GM21717 (cell line): ENCODE results near the gene DMAC1.

Experiments
- ATAC-seq: cut with Tn5 transposase; IDR thresholded peaks from one replicate; pipeline ENCODE4 v1.9.1; 2021; ENCODE audit warnings: mild to moderate bottlenecking, moderate library complexity; ENCODE audit not compliant: unreplicated experiment

The DMAC1 gene

GRCh38 chr9:7783635-7784063, 15.9 kb downstream of the DMAC1 start:
- no peak for ATAC-seq

GRCh38 chr9:7782400-7783120, 17.0 kb downstream of the DMAC1 start:
- ATAC-seq, result no peak

GRCh38 chr9:7780261-7780988, 19.2 kb downstream of the DMAC1 start:
- no peak for ATAC-seq

DNA sequence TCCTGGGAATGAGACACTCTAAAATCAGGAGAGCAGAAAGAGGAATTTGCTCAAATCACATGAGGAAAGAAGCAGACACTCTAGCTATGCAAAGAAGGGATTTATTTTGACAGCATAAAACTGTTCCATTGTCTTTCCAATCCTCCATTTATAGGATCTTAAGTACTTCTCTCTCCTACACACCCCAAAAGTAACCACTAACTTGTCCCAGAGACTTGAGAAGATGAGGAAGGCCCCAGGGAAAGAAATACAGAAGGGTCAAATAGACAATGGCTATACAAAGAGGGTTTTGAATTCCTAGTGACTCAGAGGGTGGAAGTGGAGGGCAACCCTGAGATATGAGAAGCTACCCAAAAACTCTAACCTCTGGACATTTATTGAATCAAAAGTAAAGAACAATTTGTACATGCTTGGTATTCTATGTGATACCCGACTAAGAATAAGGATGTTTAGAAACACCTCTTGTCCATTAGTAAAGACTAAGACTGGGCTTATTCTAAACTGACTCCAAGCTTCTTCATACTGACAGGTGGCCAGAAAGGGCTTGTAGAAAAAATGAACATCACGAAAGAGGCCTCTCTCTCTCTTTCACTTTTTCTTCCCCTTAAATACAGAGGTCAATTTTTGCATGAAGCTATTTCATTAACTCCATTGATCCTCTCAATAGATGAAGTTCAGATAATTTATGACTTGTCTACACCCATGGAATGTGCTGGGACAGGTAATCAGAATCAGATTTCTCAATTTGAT, 20.6 kb downstream of the DMAC1 start:
- no peak for ATAC-seq

GRCh38 chr9:7777771-7778170, 21.8 kb downstream of the DMAC1 start:
- no peak for ATAC-seq

- no peak for ATAC-seq
Measured at GRCh38 chr9:7770111-7770510, 29.5 kb downstream of the DMAC1 start.

- ATAC-seq, result no peak
Measured at GRCh38 chr9:7762600-7762999, 37.0 kb downstream of the DMAC1 start.

DNA sequence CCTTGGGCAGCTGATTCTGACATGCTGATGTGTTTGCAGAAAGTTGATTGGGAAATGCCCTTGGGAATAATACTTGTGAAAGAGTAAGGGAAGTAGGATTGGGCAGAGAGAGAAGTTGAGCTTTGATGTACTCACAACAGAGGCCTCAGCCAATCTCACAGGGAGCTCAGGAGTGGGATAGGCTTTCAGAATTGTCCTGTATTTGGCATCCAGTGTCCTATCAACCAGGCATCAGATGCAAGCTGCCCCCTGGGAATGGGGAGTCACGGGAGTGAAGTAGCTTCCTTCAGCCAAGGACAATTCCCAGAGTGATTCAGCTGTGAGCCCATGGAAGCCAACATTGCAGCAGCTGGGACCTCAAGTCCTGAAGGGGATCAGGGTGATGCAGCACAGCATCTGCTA, 39.6 kb downstream of the DMAC1 start:
- ATAC-seq, result no peak

DNA sequence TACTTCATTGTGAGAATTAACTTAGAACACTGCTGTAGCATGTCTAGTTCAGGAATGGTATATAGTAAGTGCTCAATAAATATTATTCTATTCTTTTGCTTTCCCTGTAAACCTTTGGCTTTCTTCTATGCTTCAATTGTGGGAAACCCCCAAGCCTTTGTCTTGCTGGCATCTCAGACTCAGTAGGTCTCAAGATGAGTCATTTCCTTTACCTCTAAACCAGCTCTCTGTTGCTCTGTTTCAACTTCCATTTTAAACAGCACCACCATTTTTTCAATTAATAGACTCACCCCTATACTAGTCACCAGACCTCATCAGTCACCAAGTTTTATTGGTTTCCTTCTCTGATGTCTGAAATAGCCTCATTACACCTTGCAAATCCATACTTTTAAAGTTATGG, 43.5 kb downstream of the DMAC1 start:
- ATAC-seq, result peak; percentile 99

- no peak for ATAC-seq
Measured at GRCh38 chr9:7752481-7752880, 47.1 kb downstream of the DMAC1 start.
